ENCODE results near the gene RASA4.
A peak's percentile ranks its signal among the peaks of the same experiment; 100 is the strongest.
"Not testable (repeated sequence)": the region's sequence is repeated elsewhere in the genome, so short reads cannot be mapped to it uniquely, and the experiment has no call there.

The RASA4 gene

GRCh38 chr7:102543596-102543995, 73.0 kb downstream of the RASA4 start, which contains the start of gene UPK3BL2:
UPK3BL2 (minus strand) TSS chr7:102543696; CDS start chr7:102543636, 60 bp downstream.
- H3K27me3 ChIP-seq (ENCODE audit: insufficient read depth, poor library complexity, severe bottlenecking); H3K4me3 ChIP-seq (replicated peaks; ENCODE audit: insufficient read depth, low read length); DNase-seq (ENCODE audit: low read depth in 1 of 2, low spot score in 1 of 2); H3K27ac ChIP-seq (replicated peaks): not testable (repeated sequence)

- H3K27ac ChIP-seq (replicated peaks); H3K27me3 ChIP-seq (ENCODE audit: insufficient read depth, poor library complexity, severe bottlenecking); H3K4me3 ChIP-seq (replicated peaks; ENCODE audit: insufficient read depth, low read length); DNase-seq (ENCODE audit: low read depth in 1 of 2, low spot score in 1 of 2): not testable (repeated sequence)
Measured at GRCh38 chr7:102542771-102543170, 73.8 kb downstream of the RASA4 start.

GRCh38 chr7:102542083-102542482, 74.5 kb downstream of the RASA4 start:
- H3K27ac ChIP-seq (replicated peaks); H3K4me3 ChIP-seq (replicated peaks; ENCODE audit: insufficient read depth, low read length); H3K27me3 ChIP-seq (ENCODE audit: insufficient read depth, poor library complexity, severe bottlenecking); DNase-seq (ENCODE audit: low read depth in 1 of 2, low spot score in 1 of 2): not testable (repeated sequence)

- DNase-seq (ENCODE audit: low read depth in 1 of 2, low spot score in 1 of 2), result peak in 1 of 2 experiments; percentile 0
- H3K27ac ChIP-seq (replicated peaks); H3K27me3 ChIP-seq (ENCODE audit: insufficient read depth, poor library complexity, severe bottlenecking); H3K4me3 ChIP-seq (replicated peaks; ENCODE audit: insufficient read depth, low read length): not testable (repeated sequence)
Measured at GRCh38 chr7:102540604-102541003, 76.0 kb downstream of the RASA4 start.

- not testable (repeated sequence) for H3K27ac ChIP-seq (replicated peaks); H3K4me3 ChIP-seq (replicated peaks; ENCODE audit: insufficient read depth, low read length); DNase-seq (ENCODE audit: low read depth in 1 of 2, low spot score in 1 of 2); H3K27me3 ChIP-seq (ENCODE audit: insufficient read depth, poor library complexity, severe bottlenecking)
Measured at GRCh38 chr7:102535062-102535615, 81.4 kb downstream of the RASA4 start.

GRCh38 chr7:102532127-102532526, 84.4 kb downstream of the RASA4 start:
- H3K27me3 ChIP-seq (ENCODE audit: insufficient read depth, poor library complexity, severe bottlenecking); DNase-seq (ENCODE audit: low read depth in 1 of 2, low spot score in 1 of 2); H3K4me3 ChIP-seq (replicated peaks; ENCODE audit: insufficient read depth, low read length); H3K27ac ChIP-seq (replicated peaks): not testable (repeated sequence)

- H3K27me3 ChIP-seq (ENCODE audit: insufficient read depth, poor library complexity, severe bottlenecking); H3K4me3 ChIP-seq (replicated peaks; ENCODE audit: insufficient read depth, low read length); H3K27ac ChIP-seq (replicated peaks): not testable (repeated sequence)
- peak in 1 of 2 experiments; percentile 0 for DNase-seq (ENCODE audit: low read depth in 1 of 2, low spot score in 1 of 2)
Measured at GRCh38 chr7:102531583-102531982, 85.0 kb downstream of the RASA4 start.

- not testable (repeated sequence) for H3K27ac ChIP-seq (replicated peaks); DNase-seq (ENCODE audit: low read depth in 1 of 2, low spot score in 1 of 2); H3K4me3 ChIP-seq (replicated peaks; ENCODE audit: insufficient read depth, low read length); H3K27me3 ChIP-seq (ENCODE audit: insufficient read depth, poor library complexity, severe bottlenecking)
Measured at GRCh38 chr7:102527822-102528793, 88.4 kb downstream of the RASA4 start.

GRCh38 chr7:102527182-102527581, 89.4 kb downstream of the RASA4 start:
- not testable (repeated sequence) for H3K27ac ChIP-seq (replicated peaks); H3K4me3 ChIP-seq (replicated peaks; ENCODE audit: insufficient read depth, low read length); H3K27me3 ChIP-seq (ENCODE audit: insufficient read depth, poor library complexity, severe bottlenecking); DNase-seq (ENCODE audit: low read depth in 1 of 2, low spot score in 1 of 2)

GRCh38 chr7:102524803-102525202, 91.8 kb downstream of the RASA4 start:
- not testable (repeated sequence) for H3K4me3 ChIP-seq (replicated peaks; ENCODE audit: insufficient read depth, low read length); H3K27ac ChIP-seq (replicated peaks); H3K27me3 ChIP-seq (ENCODE audit: insufficient read depth, poor library complexity, severe bottlenecking)
- DNase-seq (ENCODE audit: low read depth in 1 of 2, low spot score in 1 of 2), result peak in 1 of 2 experiments; percentile 0
